Measurements from ENCODE around the gene SLC2A13.
A peak's percentile ranks its signal among the peaks of the same experiment; 100 is the strongest.
"Not testable (repeated sequence)": the region's sequence is repeated elsewhere in the genome, so short reads cannot be mapped to it uniquely, and the experiment has no call there.

The SLC2A13 gene

GRCh38 chr12:39798429-39798828 is 307.5 kb downstream of the SLC2A13 start:
- no peak for DNase-seq

- no peak for DNase-seq
Measured at GRCh38 chr12:39795481-39795880, 310.4 kb downstream of the SLC2A13 start.

GRCh38 chr12:39792938-39793337 is 312.9 kb downstream of the SLC2A13 start:
- no peak for DNase-seq

- DNase-seq: no peak
Measured at GRCh38 chr12:39788239-39788638, 317.6 kb downstream of the SLC2A13 start.

- DNase-seq: not testable (repeated sequence)
Measured at GRCh38 chr12:39785814-39786213, 320.1 kb downstream of the SLC2A13 start.

GRCh38 chr12:39782026-39782545 is 323.8 kb downstream of the SLC2A13 start:
- no peak for DNase-seq

- DNase-seq: no peak
Measured at GRCh38 chr12:39780913-39781446, 324.9 kb downstream of the SLC2A13 start.

GRCh38 chr12:39780411-39780912 is 325.4 kb downstream of the SLC2A13 start:
- DNase-seq: no peak

GRCh38 chr12:39779768-39780340 is 326.0 kb downstream of the SLC2A13 start:
- DNase-seq: no peak

GRCh38 chr12:39777465-39777864 is 328.4 kb downstream of the SLC2A13 start:
- no peak for DNase-seq

GRCh38 chr12:39773266-39773665 is 332.6 kb downstream of the SLC2A13 start:
- DNase-seq: no peak

GRCh38 chr12:39772821-39773259 is 333.0 kb downstream of the SLC2A13 start:
- no peak for DNase-seq

- DNase-seq: no peak
Measured at GRCh38 chr12:39771456-39771855, 334.4 kb downstream of the SLC2A13 start.

GRCh38 chr12:39764944-39765560 is 340.8 kb downstream of the SLC2A13 start:
- no peak for DNase-seq

GRCh38 chr12:39763890-39764169 is 342.1 kb downstream of the SLC2A13 start:
- DNase-seq: no peak

- DNase-seq: no peak
Measured at GRCh38 chr12:39763071-39763889, 342.6 kb downstream of the SLC2A13 start.

GRCh38 chr12:39755478-39755877 is 350.4 kb downstream of the SLC2A13 start:
- DNase-seq: no peak

GRCh38 chr12:39752482-39753137 is 353.3 kb downstream of the SLC2A13 start:
- no peak for DNase-seq

GRCh38 chr12:39746151-39746550 is 359.7 kb downstream of the SLC2A13 start:
- DNase-seq: not testable (repeated sequence)

- no peak for DNase-seq
Measured at GRCh38 chr12:39743655-39744054, 362.2 kb downstream of the SLC2A13 start.

- no peak for DNase-seq
Measured at GRCh38 chr12:39736406-39736805, 369.5 kb downstream of the SLC2A13 start.

GRCh38 chr12:39723831-39724230 is 382.1 kb downstream of the SLC2A13 start:
- peak; percentile 57 for DNase-seq

- DNase-seq: no peak
Measured at GRCh38 chr12:39722504-39722903, 383.4 kb downstream of the SLC2A13 start.

Data from DMS 273 treated with DMSO at 0.1 percent for 48 hours (cell line).